K562 (cell line): Measurements from ENCODE around the gene SMOC2.

Experiments used
- ATF7 ChIP-seq: fragments of 450-650 bp; IDR thresholded peaks from 2 replicates; pipeline ENCODE4 v1.7.1; 2014; ENCODE audit warnings: mild to moderate bottlenecking, moderate library complexity
- BCL6 ChIP-seq: fragments of 250-450 bp; sonication (Bioruptor Pico); IDR thresholded peaks from 2 replicates; pipeline ENCODE4 v1.4.0; 2020
- CTCF ChIP-seq, 3 experiments: IDR thresholded peaks in 2 of 3; conservative IDR thresholded peaks in 1 of 3; 2 replicates each; pipeline ENCODE4 v1.5.1; 2011 to 2012; ENCODE audit warnings: low read length in 3 of 3, mild to moderate bottlenecking in 3 of 3, control low read depth in 2 of 3, improper control_type of control experiment in 1 of 3, inconsistent platforms in 1 of 3, low read depth in 1 of 3, mixed read lengths in 1 of 3, moderate library complexity in 1 of 3; ENCODE audit not compliant: insufficient read depth in 2 of 3
- EP300 ChIP-seq: IDR thresholded peaks from 2 replicates; pipeline ENCODE4 v1.6.1; 2012; ENCODE audit warnings: low read length, improper control_type of control experiment
- EZH2 ChIP-seq: IDR thresholded peaks from 2 replicates; pipeline ENCODE4 v1.6.1; 2012; ENCODE audit warnings: low read depth, mild to moderate bottlenecking, inconsistent platforms, low read length, borderline replicate concordance
- FOXK1 ChIP-seq: sonication (generic); formaldehyde crosslinking; IDR thresholded peaks from 2 replicates; pipeline ENCODE4 v1.8.0; 2022; ENCODE audit warnings: missing genetic modification reagents, mild to moderate bottlenecking, borderline replicate concordance
- GABPB1 ChIP-seq: sonication (generic); formaldehyde crosslinking; IDR thresholded peaks from 2 replicates; pipeline ENCODE4 v1.8.0; 2022; ENCODE audit warnings: mild to moderate bottlenecking, missing genetic modification reagents
- HNRNPL ChIP-seq: fragments of 200-400 bp; formaldehyde crosslinking; IDR thresholded peaks from 2 replicates; pipeline ENCODE4 v1.6.1; 2017; ENCODE audit warnings: low read depth, mild to moderate bottlenecking, low read length
- MLLT1 ChIP-seq, 2 experiments: fragments of 450-650 bp; IDR thresholded peaks; 2 replicates each; pipeline ENCODE4 v1.6.1; 2016
- PHB2 ChIP-seq: fragments of 450-650 bp; IDR thresholded peaks from 2 replicates; pipeline ENCODE4 v1.6.1; 2017; ENCODE audit warnings: low read depth
- POLR2A ChIP-seq: fragments of 450-650 bp; conservative IDR thresholded peaks from 2 replicates; pipeline ENCODE4 v1.6.1; 2016
- ZBTB2 ChIP-seq: fragments of 450-650 bp; IDR thresholded peaks from 2 replicates; pipeline ENCODE4 v1.6.1; 2016; ENCODE audit warnings: antibody characterized with exemption
- ZNF639 ChIP-seq, 2 experiments: fragments of 200-800 bp in 1 of 2; sonication (Bioruptor generic) in 1 of 2; sonication (generic) in 1 of 2; formaldehyde crosslinking in 1 of 2; IDR thresholded peaks in 1 of 2; conservative IDR thresholded peaks in 1 of 2; 2 replicates each; pipeline versions ENCODE4 v1.5.0 to v1.6.1; 2016 to 2020; ENCODE audit warnings: missing compliant biosample characterization in 1 of 2, missing genetic modification characterization in 1 of 2, missing genetic modification reagents in 1 of 2

- TF ChIP-seq MLLT1 (IDR thresholded peaks at IDR 0.05) (no peak), ZBTB2 (no peak), FOXK1 (CRISPR knock-in tag) (no peak), CTCF (IDR thresholded peaks at IDR 0.05 in 2 of 3, conservative IDR thresholded peaks at IDR 0.05 in 1 of 3; ENCODE audit: insufficient read depth in 2 of 3, low read depth in 1 of 3, low read length in 3 of 3) (no peak), ATF7 (no peak), GABPB1 (no peak), PHB2 (no peak), EP300 (no peak), HNRNPL (no peak), EZH2 (no peak), ZNF639 (CRISPR knock-in tag; conservative IDR thresholded peaks at IDR 0.05 in 1 of 2, IDR thresholded peaks at IDR 0.05 in 1 of 2) (no peak), POLR2A (no peak), BCL6 (CRISPR knock-in tag) (no peak)
Observed at GRCh38 chr6:168550326-168550725, 109.3 kb downstream of the SMOC2 start.
